Loucy (cell line): ENCODE measurements around the gene VPS45.

Source experiments
- H2AFZ ChIP-seq: fragments of 200-600 bp; sonication (generic); 2 replicates; pipeline ENCODE4 v1.6.0; 2016; ENCODE audit warnings: antibody characterized with exemption, mild to moderate bottlenecking, low read length, moderate library complexity
- H3F3A ChIP-seq: fragments of 200-600 bp; 2 replicates; pipeline ENCODE4 v1.6.0; 2016; ENCODE audit warnings: antibody characterized with exemption, low read depth, mild to moderate bottlenecking
- H3K27me3 ChIP-seq: fragments of 200-600 bp; sonication (generic); 2 replicates; pipeline ENCODE4 v1.6.1; 2014; ENCODE audit warnings: low read length, mild to moderate bottlenecking; ENCODE audit not compliant: insufficient read depth, poor library complexity, severe bottlenecking
- H3K36me3 ChIP-seq: fragments of 200-600 bp; sonication (generic); 2 replicates; pipeline ENCODE4 v1.6.1; 2016; ENCODE audit warnings: low read length; ENCODE audit not compliant: insufficient read depth
- H3K4me1 ChIP-seq: fragments of 200-600 bp; sonication (generic); 2 replicates; pipeline ENCODE4 v1.5.1; 2014; ENCODE audit warnings: low read length, mild to moderate bottlenecking; ENCODE audit not compliant: insufficient read depth, poor library complexity, severe bottlenecking
- H3K4me2 ChIP-seq: fragments of 200-600 bp; sonication (generic); 2 replicates; pipeline ENCODE4 v1.6.0; 2014; ENCODE audit warnings: antibody characterized with exemption, low read length, low read depth, mild to moderate bottlenecking; ENCODE audit not compliant: poor library complexity, severe bottlenecking
- H3K4me3 ChIP-seq: fragments of 200-600 bp; sonication (generic); 2 replicates; pipeline ENCODE4 v1.5.1; 2014; ENCODE audit warnings: low read length, mild to moderate bottlenecking, mixed read lengths; ENCODE audit not compliant: poor library complexity, severe bottlenecking
- H3K79me2 ChIP-seq: fragments of 200-600 bp; sonication (generic); 2 replicates; pipeline ENCODE4 v1.6.1; 2014; ENCODE audit warnings: low read length; ENCODE audit not compliant: insufficient read depth
- H3K9ac ChIP-seq: fragments of 200-600 bp; sonication (generic); 2 replicates; pipeline ENCODE4 v1.6.0; 2014; ENCODE audit warnings: mild to moderate bottlenecking, low read depth, low read length, moderate library complexity; ENCODE audit not compliant: poor library complexity, severe bottlenecking
- H3K9me2 ChIP-seq: fragments of 200-600 bp; sonication (generic); replicated peaks from 2 replicates; pipeline ENCODE4 v1.6.1; 2016; ENCODE audit warnings: low read depth, low read length, mixed read lengths
- H3K9me3 ChIP-seq: fragments of 200-600 bp; sonication (generic); 2 replicates; pipeline ENCODE4 v1.6.1; 2014; ENCODE audit warnings: mild to moderate bottlenecking, antibody characterized with exemption, low read length, low read depth; ENCODE audit not compliant: insufficient read depth
- H4K20me1 ChIP-seq: fragments of 200-600 bp; sonication (generic); 2 replicates; pipeline ENCODE4 v1.6.0; 2014; ENCODE audit warnings: antibody characterized with exemption, low read length, mild to moderate bottlenecking; ENCODE audit not compliant: insufficient read depth, poor library complexity, severe bottlenecking
- CTCF ChIP-seq: fragments of 200-600 bp; sonication (generic); conservative IDR thresholded peaks from 2 replicates; pipeline ENCODE4 v1.5.1; 2014; ENCODE audit warnings: mild to moderate bottlenecking, antibody characterized with exemption, low read length
- EZH2phosphoT487 ChIP-seq: fragments of 200-600 bp; IDR thresholded peaks from 2 replicates; pipeline ENCODE4 v1.6.1; 2018; ENCODE audit warnings: antibody characterized with exemption, mild to moderate bottlenecking, moderate library complexity, borderline replicate concordance

The VPS45 gene

DNA sequence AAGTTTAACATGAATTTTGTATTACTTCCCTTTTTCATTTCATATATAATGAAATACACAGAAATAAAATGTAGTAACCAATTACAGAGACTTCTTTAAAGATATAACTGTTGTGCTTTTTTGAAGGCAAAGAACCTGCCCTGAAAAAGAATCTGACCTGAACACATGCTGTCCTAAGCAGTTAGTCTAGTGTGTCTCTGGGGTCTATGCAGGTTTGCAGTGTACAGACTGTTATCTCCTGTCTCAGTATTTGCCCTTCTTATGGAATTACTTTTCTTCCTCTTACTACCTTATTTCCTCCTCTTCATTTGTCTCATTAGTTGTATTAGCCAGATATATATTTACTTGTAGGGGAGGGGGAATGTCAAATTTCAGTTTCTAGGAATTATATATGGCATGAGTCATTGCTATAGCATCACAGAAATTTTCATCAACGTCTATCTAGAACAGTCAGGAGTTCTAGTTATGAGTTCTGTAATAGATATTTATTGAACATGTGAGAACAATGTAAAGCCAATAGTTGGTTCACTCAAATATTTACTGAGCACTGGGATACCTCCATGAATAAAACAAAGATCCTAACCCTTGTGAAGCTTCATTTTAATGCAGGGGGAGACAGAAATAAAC, 53.8 kb downstream of the VPS45 start:
- no peaks in the 10 kb centered on the region for H3F3A ChIP-seq
- H2AFZ ChIP-seq: no peak overlapping the region
- H3K9ac ChIP-seq: no peak overlapping the region
- no peaks in the 10 kb centered on the region for H4K20me1 ChIP-seq
- no peaks in the 10 kb centered on the region for H3K4me1 ChIP-seq
- no peaks in the 10 kb centered on the region for H3K27me3 ChIP-seq
- H3K36me3 ChIP-seq: 0 out of 2 replicates have a peak, but pooled peaks cover 7% of the 10 kb centered on the region
- no peaks in the 10 kb centered on the region for H3K9me3 ChIP-seq
- H3K79me2 ChIP-seq: no peaks in the 10 kb centered on the region
- no peak overlapping the region for H3K4me2 ChIP-seq
- H3K4me3 ChIP-seq: no peak overlapping the region
- no peaks in the 10 kb centered on the region for H3K9me2 ChIP-seq
- TF ChIP-seq EZH2phosphoT487 (no peak), CTCF (no peak)

DNA sequence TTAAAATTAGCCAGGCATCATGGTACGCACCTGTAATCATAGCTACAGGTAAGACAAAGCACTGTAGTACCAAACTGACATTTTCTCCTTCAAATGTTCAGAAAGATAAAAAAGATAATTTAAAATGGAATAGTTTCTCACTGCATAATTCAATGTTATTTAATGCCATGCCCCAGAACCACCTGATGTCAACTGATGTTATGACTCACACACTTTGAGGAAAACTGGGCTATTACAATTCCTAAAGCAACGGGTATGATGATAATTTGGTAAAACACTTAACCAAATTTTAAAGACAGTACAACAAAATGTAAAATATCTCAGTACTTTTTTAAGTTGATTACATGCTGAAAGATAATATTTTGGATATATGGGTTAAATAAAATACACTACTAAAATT, 59.2 kb downstream of the VPS45 start:
- TF ChIP-seq CTCF (no peak), EZH2phosphoT487 (no peak)
- no peaks in the 10 kb centered on the region for H3K79me2 ChIP-seq
- no peak overlapping the region for H2AFZ ChIP-seq
- H3K4me3 ChIP-seq: no peak overlapping the region
- H3K9me3 ChIP-seq: no peaks in the 10 kb centered on the region
- H3K4me2 ChIP-seq: no peak overlapping the region
- 0 out of 2 replicates have a peak, but pooled peaks cover 6% of the 10 kb centered on the region for H3K36me3 ChIP-seq
- H3K27me3 ChIP-seq: no peaks in the 10 kb centered on the region
- H3K9me2 ChIP-seq: no peaks in the 10 kb centered on the region
- H3F3A ChIP-seq: no peaks in the 10 kb centered on the region
- H3K9ac ChIP-seq: no peak overlapping the region
- H4K20me1 ChIP-seq: no peaks in the 10 kb centered on the region
- no peaks in the 10 kb centered on the region for H3K4me1 ChIP-seq

DNA sequence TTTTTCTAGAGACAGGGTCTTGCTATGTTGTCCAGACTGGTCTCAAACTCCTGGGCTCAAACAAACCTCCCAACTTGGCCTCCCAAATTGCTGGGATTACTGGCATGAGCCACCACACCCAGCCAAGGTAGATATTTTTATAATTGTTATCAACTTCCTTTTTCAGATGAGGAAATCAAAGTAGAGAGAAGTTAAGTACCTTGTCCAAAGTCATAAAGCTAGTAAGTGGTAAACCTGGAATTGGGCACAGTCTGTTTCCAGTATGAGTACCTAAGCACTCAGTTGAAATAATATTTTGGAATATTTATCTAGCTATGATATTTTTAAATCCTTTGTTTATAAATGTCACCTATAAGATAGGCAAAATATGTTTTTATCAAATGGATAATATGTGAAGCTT, 59.9 kb downstream of the VPS45 start:
- Histone ChIP-seq H4K20me1 (no peaks in the 10 kb centered on the region), H3K9me2 (no peaks in the 10 kb centered on the region), H3F3A (no peaks in the 10 kb centered on the region), H3K79me2 (no peaks in the 10 kb centered on the region), H3K4me3 (no peak overlapping the region), H3K4me1 (no peaks in the 10 kb centered on the region), H3K4me2 (no peak overlapping the region), H3K27me3 (no peaks in the 10 kb centered on the region), H3K9ac (no peak overlapping the region), H3K36me3 (no peaks in the 10 kb centered on the region), H3K9me3 (no peaks in the 10 kb centered on the region), H2AFZ (no peak overlapping the region)
- TF ChIP-seq CTCF: no peak
- no peak for TF ChIP-seq EZH2phosphoT487
